ENCODE data around the gene MAP3K13.
"Not testable (repeated sequence)": the region's sequence is repeated elsewhere in the genome, so short reads cannot be mapped to it uniquely, and the experiment has no call there.

DNA sequence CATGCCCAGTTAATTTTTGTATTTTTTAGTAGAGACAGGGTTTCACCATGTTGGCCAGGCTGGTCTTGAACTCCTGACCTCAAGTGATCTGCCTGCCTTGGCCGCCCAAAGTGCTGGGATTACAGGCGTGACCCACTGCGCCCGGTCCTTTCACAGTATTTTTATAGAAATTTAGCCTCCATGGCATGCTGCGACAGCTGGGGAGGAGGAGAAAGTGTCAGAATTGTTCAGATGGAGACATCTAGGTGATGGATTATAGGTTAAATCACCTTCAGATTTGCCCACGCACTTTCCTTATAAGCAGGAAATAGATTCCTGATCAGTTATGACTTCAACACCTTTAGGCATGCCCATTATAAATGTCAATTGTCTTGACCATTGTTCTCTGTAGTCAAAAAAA lies 7.4 kb downstream of the MAP3K13 start:
- TF ChIP-seq L3MBTL2 (conservative IDR thresholded peaks at IDR 0.05); CTBP1 (IDR thresholded peaks at IDR 0.05; ENCODE audit: borderline replicate concordance); TARDBP (IDR thresholded peaks at IDR 0.05): not testable (repeated sequence)

All from HEK293T (cell line).